ENCODE data around the gene EPAS1.

The EPAS1 gene

GRCh38 chr2:46273225-46273863, 23.9 kb upstream of the EPAS1 start:
- no peak for DNase-seq (ENCODE audit: low spot score)

- no peak for DNase-seq (ENCODE audit: low spot score)
Observed at GRCh38 chr2:46273919-46274318, 23.3 kb upstream of the EPAS1 start.

- DNase-seq (ENCODE audit: low spot score): no peak
Observed at GRCh38 chr2:46274586-46274985, 22.6 kb upstream of the EPAS1 start.

GRCh38 chr2:46275995-46276394, 21.2 kb upstream of the EPAS1 start:
- no peak for DNase-seq (ENCODE audit: low spot score)

GRCh38 chr2:46276642-46277041, 20.6 kb upstream of the EPAS1 start:
- DNase-seq (ENCODE audit: low spot score): no peak

GRCh38 chr2:46277431-46278190, 19.6 kb upstream of the EPAS1 start:
- no peak for DNase-seq (ENCODE audit: low spot score)

GRCh38 chr2:46278952-46279351, 18.3 kb upstream of the EPAS1 start:
- DNase-seq (ENCODE audit: low spot score): no peak

GRCh38 chr2:46281939-46282338, 15.3 kb upstream of the EPAS1 start:
- DNase-seq (ENCODE audit: low spot score): no peak

GRCh38 chr2:46283693-46284092, 13.5 kb upstream of the EPAS1 start:
- DNase-seq (ENCODE audit: low spot score): no peak

GRCh38 chr2:46284260-46284659, 12.9 kb upstream of the EPAS1 start:
- DNase-seq (ENCODE audit: low spot score): no peak

- no peak for DNase-seq (ENCODE audit: low spot score)
Observed at GRCh38 chr2:46284796-46285195, 12.4 kb upstream of the EPAS1 start.

GRCh38 chr2:46286715-46287114, 10.5 kb upstream of the EPAS1 start:
- no peak for DNase-seq (ENCODE audit: low spot score)

GRCh38 chr2:46290078-46290477, 7.1 kb upstream of the EPAS1 start:
- DNase-seq (ENCODE audit: low spot score): no peak

- no peak for DNase-seq (ENCODE audit: low spot score)
Observed at GRCh38 chr2:46293466-46293865, 3.7 kb upstream of the EPAS1 start.

GRCh38 chr2:46294176-46294836, 2.9 kb upstream of the EPAS1 start:
- no peak for DNase-seq (ENCODE audit: low spot score)

GRCh38 chr2:46296216-46296839, 879 bp upstream of the EPAS1 start:
- no peak for DNase-seq (ENCODE audit: low spot score)

- no peak for DNase-seq (ENCODE audit: low spot score)
Observed at GRCh38 chr2:46297546-46298271, 502 bp downstream of the EPAS1 start.

- no peak for DNase-seq (ENCODE audit: low spot score)
Observed at GRCh38 chr2:46298272-46298521, 990 bp downstream of the EPAS1 start.

GRCh38 chr2:46298522-46299353, 1.5 kb downstream of the EPAS1 start:
- DNase-seq (ENCODE audit: low spot score): no peak

GRCh38 chr2:46299365-46300263, 2.4 kb downstream of the EPAS1 start:
- DNase-seq (ENCODE audit: low spot score): no peak

Measured in COLO829 (cell line).